GM12873 (cell line): ENCODE data around the gene MARS2.

Experiments
- TF ChIP-seq, protein P1 (sequence below): IDR thresholded peaks from 2 replicates; pipeline ENCODE4 v1.5.1; 2012; ENCODE audit warnings: low read depth, mild to moderate bottlenecking, moderate library complexity, low read length, control low read depth; ENCODE audit not compliant: insufficient read depth; ENCODE audit errors: missing control alignments

The MARS2 gene

DNA sequence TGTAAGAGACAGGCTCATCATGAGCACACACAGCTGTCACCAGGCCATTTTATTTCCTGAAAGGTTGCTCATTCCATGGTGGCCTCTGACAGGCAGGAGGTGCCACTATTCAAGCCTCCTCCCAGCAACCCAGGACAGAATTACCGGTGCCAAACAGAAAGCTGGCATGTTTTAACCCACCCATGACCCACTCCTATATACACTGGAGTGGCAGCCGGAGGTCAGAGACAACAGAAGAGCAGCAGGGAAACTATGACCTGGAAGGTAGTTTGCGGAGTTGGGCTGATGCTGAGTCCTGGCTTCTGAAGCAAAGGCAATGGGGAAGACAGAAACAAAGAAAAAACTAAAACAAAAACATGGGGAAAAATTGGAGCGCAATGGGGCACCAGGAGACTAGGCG, 32.1 kb upstream of the MARS2 start:
- TF ChIP-seq, protein P1, sequence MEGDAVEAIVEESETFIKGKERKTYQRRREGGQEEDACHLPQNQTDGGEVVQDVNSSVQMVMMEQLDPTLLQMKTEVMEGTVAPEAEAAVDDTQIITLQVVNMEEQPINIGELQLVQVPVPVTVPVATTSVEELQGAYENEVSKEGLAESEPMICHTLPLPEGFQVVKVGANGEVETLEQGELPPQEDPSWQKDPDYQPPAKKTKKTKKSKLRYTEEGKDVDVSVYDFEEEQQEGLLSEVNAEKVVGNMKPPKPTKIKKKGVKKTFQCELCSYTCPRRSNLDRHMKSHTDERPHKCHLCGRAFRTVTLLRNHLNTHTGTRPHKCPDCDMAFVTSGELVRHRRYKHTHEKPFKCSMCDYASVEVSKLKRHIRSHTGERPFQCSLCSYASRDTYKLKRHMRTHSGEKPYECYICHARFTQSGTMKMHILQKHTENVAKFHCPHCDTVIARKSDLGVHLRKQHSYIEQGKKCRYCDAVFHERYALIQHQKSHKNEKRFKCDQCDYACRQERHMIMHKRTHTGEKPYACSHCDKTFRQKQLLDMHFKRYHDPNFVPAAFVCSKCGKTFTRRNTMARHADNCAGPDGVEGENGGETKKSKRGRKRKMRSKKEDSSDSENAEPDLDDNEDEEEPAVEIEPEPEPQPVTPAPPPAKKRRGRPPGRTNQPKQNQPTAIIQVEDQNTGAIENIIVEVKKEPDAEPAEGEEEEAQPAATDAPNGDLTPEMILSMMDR, result no peak

DNA sequence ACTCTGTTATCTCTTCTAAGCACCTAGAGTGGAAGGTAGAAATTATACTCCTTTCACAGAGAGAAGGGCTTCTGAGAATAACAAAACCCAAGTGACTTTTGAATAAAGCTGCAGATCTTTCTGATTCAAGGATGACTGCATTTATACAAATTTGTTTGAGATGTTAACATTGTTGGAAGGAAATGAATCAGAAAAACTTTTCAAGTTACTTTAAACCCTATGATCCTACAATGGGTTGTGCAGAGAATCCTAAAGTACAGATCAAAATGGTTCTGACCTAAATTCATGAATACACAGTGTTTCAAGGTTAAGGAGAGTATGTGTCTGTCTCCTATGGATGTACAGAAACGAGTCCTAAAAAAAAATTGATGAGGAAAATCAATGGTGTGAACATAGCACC, 31.6 kb upstream of the MARS2 start:
- TF ChIP-seq, protein P1, result no peak

DNA sequence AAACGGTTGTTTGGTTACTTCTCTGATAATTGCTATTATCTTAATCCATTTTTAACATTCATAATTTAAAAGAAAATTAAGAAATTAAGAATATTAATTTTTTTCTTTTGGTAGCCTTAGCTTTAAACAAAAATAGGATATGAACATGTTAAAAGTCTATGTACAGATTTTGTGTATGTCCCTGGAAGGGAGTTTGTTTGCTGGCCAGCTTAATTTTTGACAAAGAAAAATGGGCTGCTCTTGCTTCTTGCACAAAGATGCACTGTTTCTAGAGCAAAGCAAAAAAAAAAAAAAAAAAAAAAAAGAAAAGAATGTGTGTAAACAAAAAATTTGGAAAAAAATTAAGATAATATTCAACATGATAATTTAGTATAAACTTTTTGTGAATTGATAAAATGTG, 31.1 kb upstream of the MARS2 start:
- TF ChIP-seq, protein P1, result no peak

DNA sequence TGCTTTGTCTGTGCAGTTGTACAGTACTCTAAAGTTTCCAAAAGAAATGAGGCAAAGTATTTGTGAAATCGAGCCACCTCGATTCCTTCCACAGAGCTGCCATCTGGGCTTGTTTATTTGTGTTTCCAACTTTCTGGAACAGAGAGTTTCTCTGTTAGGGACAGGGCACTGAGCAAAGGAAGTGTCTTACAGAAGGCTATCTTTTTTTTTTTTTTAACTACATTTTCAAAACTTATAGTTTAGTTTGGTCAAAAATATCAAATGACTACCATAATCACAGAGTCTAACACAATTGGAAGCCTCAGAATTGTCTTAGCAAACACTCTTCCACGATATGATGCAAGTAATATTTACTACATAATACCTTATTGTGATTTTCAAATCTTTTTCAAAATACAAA, 30.6 kb upstream of the MARS2 start:
- TF ChIP-seq, protein P1, result no peak

DNA sequence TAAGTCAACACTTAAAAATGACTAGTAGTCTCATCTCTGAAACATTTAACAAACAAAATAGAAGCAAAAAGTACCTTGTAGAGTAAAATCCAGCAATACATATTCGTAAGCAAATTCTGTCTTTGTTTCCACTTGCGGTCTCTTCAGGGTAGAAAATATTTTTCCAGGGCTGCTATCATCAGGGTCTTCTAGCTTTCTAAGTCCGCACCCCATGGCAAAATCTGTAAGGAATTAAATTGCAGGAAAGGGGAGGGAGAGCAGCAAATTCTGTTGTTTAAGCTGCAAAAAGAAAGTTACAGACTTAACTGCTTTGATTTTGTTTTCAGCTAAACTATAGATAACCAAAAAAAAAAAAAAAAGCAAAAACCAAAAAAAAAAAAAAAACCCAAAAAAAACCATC, 29.9 kb upstream of the MARS2 start, which contains the start of gene RFTN2:
Gene RFTN2 (minus strand): TSS at position 342 of the 400 bp plus-strand sequence. CDS start 129 bp downstream, at position 213.
- TF ChIP-seq, protein P1, result no peak

DNA sequence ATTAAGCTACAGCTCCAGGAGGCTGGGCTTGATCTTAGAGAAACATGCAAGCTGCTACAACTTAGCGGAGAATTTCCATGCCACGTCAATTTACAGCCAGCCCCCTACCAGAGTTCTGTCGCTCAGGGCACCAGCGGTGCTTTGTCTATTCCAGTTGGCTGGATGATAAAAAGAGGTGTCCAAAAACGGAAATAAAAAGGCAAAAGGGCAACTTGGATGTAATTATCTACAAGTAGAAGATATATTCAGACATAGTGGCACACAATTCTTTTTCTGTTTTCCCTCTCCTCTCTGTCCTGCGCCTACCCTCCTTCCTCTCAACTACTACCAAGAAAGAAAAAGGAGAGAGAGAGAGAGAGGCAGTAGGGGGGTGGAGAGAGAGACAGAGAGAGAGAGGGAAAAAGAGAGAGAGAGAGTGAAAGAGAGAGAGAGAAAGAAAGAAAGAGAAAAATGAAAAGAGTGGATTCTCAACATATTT, 29.4 kb upstream of the MARS2 start:
- TF ChIP-seq, protein P1, result no peak

DNA sequence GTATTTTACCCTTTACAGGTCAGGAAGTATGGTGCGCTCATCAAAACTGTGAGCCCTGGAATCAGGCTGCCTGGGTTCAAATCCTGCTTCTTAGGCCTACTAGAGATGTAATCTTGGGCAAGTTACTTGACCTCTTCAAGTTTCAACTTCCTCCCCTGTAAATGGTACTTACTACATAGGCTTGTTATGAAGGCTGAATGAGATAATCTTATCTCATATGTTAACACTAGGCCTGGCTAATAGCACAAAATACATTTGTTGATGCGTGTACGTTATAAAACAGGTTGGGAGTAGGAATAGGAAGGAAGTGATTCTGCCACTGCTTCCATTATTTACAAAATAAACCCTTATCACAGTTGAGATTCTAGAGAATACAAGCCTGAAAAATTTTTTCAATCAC, 28.1 kb upstream of the MARS2 start:
- TF ChIP-seq, protein P1, result no peak
